ENCODE data around the gene MYO7B.

The MYO7B gene

DNA sequence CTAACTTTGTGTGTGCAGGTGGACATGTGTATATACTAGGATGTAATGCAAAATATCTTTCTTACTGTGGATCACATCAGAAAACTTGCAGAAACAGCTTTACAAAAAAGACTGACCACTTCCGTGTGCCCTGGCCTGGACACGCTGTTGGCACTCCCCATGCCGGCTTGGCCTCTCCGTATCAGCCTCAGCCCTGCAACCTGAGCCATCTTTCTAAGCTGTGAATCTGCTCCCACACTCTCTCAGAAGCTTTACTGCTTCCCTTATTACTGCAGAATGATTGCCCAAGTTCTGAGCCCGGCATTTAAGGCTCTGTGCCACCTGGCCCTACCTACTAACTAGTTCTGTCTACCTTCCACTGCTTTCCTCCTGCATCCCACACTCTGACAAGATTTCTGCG is 37.8 kb downstream of the MYO7B start:
- DNase-seq (ENCODE audit: low read depth in 2 of 2) = no peak

DNA sequence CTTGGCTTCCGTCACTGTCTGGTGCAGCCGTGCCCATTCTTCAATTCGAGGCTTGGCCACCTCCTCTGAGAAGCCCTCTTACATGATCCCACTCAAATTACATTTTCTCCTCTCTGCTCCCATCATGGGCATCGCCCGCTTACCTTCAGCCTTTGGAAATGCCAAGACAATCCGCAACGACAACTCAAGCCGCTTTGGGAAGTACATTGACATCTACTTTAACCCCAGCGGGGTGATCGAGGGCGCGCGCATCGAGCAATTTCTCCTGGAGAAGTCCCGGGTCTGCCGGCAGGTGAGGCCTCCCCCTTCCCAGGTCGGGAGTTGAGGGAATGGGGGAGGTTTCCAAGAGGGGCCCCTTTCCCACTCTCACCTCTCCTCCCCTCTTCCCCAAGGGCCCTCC is 38.3 kb downstream of the MYO7B start:
- no peak for DNase-seq (ENCODE audit: low read depth in 2 of 2)

DNA sequence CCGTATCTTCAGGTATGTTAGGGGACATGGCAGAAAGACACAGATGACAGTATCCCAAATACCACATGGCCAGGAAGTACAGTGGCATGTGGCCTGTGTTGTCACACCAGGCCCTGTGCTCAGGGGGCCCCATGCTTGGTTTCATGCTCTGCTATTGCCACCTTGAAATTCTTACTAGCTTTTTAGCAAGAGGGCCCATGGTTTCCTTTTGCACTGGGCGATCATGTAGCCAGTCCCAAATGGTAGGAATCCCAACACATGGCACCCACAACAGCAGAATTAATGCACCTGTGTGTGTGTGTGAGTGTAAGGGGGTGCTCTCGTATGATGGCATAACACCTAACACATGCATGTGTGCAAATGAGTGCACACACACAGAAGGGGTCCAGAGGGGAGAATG is 39.2 kb downstream of the MYO7B start:
- no peak for DNase-seq (ENCODE audit: low read depth in 2 of 2)

DNA sequence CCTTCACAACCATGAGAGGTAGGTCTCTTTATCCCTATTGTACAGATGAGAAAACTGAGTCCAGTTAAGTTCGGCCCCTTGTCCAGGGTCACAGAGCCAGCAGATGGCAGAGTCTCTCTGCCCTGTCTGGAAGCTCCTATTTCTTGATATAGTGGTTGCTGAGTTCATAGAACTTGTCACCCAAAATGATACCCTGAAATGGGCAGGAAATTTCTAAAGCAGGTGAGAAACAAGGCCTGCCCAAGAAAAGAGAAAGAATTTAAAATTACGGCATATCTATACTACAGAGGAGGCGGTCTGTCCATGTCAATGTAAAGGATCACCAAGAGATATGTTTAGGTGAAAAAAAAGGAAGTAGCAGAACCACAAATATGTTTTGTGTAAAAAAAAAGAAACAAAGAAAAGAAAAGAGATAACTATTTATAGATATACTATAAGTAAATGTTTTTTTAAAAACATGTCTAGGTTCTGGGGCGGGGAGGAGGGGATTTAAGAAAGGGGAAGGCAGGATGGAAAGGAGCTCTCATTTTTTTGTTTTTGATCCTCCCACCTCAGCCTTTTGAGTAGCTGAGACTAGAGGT is 39.8 kb downstream of the MYO7B start:
- no peak for DNase-seq (ENCODE audit: low read depth in 2 of 2)

DNA sequence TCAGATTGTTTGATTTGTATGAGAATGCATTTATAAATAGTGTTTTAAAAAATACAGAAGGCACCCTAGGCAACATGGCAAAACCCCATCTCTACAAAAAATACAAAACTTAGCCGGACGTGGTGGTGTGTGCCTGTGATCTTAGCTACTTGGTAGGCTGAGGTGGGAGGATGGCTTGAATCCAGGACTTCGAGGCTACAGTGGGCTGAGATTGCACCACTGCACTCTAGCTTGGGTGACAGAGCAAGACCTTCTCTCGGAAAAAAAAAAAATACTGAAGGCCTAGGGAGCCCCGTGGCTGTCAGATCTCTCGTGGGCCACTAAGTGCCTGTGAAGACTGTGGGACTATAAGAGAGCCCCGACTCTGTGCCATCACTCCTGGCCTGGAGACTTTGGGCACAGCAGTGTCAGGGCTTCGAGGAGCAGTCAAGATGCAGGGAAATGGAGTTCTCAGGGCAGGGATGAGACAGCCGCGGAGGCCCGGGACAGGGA is 40.5 kb downstream of the MYO7B start:
- DNase-seq (ENCODE audit: low read depth in 2 of 2) = no peak

DNA sequence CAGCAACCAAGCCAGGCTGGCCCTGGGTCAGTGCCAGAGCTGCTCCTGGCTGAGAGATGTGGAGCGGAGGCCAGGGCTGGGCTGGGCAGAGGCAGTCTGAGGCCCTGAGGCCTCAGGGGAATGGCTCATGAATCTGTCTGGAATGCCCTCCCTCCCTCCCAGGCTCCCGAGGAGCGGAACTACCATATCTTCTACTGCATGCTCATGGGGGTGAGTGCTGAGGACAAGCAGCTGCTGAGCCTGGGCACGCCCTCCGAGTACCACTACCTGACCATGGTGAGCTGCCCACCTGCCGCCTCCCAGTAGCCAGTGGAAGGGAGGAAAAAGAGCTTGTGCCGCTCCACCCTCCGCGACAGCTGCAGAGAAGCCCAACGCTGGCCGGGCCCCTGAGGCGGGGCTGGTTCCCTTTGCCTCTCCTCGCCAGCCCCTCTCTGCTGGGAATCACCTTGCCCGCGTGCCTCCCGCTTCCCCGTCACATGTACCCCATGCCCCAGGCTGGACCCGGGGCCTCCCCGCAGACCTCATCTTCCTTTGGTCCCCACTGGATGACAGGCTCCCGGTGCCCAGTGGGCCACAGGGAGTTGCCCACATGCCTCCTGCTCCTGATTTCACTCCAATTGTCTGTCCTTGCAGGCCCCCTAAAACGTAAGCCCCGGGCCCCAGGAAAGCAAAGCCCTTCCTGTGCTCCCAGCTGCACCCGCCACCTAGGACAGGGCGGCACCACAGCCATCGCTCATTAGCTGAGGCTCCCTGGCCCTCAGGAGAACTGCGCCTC is 41.1 kb downstream of the MYO7B start:
- no peak for DNase-seq (ENCODE audit: low read depth in 2 of 2)

DNA sequence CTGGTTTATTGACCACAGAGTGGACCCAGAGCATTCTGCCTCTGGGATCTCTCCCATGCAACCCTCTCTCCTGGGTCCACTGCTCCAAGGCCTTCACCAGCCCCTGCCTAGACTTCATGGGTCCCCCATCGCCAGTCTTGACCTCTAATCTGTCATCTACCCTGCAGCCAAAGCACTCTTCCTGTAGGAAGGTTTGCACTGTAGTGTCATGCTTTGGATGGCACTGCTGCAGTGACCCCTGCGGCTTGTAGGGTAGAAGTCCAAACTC is 41.7 kb downstream of the MYO7B start:
- DNase-seq (ENCODE audit: low read depth in 2 of 2) = no peak

DNA sequence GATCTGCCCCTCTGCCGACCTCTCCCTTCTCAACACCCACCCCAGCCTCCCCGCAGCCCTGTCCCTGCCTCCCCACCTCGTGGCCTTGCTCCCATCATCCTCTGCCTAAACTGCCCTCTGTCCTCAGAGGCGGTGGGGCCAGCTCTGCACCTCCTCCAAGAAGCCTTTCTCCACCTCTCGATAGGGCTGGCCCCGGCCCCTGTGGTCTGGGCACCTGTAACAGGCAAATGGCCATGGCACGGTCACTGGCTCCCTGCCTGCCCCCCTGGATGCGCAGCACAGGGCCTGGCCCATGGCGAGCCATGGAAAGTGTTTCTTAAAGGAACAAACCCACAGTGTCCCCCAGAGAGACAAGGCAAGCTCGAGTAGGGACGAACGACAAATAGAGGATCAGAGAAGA is 42.0 kb downstream of the MYO7B start:
- DNase-seq (ENCODE audit: low read depth in 2 of 2) = no peak

DNA sequence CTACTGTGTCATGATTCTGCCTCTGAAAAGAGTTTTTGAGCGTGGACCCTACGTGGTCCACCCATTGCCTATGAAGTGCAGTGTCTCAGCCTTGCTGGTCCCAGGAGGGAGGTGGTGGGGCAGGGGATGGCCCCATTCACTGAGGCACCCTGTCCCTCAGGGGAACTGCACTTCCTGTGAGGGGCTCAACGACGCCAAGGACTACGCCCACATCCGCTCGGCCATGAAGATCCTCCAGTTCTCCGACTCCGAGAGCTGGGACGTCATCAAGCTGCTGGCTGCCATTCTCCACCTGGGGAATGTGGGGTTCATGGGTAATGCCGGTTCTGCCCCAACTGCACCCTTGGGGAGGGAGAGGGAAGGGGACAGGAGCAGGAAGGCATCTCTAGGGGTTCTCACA is 42.5 kb downstream of the MYO7B start:
- no peak for DNase-seq (ENCODE audit: low read depth in 2 of 2)

DNA sequence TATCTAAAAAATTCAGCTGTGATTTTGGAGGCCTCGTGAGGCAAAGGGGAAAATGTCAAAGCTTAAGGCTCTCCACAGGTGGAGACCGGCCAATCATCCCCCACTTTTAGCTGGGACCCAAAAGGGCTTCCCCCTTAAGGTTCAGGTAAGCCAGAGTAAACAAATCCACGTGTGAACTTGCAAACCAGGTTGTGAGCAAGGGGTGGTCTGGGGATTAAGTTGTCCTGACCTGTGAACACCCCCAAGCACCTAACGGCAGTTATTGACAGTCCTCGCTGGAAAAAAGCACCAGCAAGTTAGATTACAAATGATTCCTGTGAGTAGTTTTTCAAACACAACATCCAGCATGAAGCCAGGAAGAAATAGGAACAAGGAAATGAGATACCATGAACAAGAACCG is 42.9 kb downstream of the MYO7B start:
- DNase-seq (ENCODE audit: low read depth in 2 of 2) = no peak

DNA sequence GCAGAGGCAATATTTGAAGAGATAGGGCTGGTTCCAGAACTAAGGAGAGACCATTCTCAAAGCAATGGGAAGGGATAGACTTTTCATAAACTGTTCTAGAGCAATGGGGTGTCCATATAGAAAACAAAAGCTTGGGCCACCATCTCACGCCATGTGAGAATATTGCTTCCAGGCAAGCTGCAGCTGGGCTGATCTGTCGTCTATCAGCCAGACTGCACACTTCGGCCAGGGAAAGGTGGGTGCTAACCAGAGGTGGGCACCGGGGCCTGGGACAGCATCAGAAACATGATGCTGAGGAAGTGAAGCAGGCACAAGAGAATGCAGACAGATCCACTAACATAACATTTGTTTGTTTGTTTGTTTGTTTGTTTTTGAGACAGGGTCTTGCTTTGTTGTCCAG is 43.7 kb downstream of the MYO7B start:
- DNase-seq (ENCODE audit: low read depth in 2 of 2) = no peak

DNA sequence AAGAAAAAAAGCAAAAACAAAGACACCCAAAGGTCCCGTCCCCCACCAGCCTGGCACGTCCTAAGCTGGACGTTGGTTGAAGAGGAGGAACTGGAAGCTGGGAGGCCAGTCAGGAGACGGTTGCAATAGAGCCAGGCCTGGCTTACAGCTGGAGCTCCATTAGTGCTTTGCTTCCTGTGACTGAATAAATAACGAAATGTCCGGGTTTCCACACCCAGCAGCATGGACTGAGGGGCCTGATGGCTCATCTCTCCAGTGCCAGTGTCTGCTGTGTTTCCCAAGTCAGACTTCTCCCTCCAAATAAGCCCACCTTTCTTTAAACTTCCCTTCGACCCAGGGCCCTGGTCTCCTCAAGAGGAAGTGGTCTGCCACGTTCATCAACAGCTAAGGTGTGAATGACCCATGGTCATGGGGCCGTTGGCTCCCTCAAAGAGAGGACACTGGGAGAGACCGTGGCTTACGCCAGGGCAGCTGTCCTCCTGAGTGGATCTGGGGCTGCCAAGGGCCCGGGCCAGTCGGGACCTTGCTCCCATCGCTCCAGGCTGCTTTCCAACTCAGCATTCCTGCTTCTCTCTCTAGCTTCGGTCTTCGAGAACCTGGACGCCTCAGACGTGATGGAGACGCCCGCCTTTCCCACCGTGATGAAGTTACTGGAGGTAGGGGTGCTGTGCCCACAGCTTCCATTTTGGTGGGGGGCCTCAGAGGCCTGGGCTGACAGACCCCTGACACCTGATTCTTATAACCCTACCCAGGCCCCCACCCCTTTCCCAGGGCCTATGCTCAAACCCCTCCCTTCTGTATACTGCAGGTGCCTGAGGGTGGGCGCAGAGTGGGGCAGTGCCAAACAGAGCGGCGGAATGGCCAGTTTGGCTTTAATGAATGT is 44.9 kb downstream of the MYO7B start:
- DNase-seq (ENCODE audit: low read depth in 2 of 2) = no peak

DNA sequence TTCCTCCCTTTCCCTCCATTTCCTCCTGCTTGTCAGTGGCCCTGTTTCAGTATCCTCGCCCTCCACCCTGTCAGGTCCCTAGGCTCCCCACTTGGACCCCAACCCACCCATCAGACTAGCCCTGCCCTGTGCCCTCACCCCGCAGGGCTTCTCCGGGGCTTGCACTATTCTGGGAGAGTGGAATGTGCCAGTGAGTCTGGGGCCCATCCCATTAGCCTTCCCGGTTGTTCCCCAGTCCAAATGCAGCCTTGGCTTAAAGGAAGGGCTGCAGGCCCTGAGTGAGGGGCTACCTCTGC is 45.5 kb downstream of the MYO7B start:
- no peak for DNase-seq (ENCODE audit: low read depth in 2 of 2)

DNA sequence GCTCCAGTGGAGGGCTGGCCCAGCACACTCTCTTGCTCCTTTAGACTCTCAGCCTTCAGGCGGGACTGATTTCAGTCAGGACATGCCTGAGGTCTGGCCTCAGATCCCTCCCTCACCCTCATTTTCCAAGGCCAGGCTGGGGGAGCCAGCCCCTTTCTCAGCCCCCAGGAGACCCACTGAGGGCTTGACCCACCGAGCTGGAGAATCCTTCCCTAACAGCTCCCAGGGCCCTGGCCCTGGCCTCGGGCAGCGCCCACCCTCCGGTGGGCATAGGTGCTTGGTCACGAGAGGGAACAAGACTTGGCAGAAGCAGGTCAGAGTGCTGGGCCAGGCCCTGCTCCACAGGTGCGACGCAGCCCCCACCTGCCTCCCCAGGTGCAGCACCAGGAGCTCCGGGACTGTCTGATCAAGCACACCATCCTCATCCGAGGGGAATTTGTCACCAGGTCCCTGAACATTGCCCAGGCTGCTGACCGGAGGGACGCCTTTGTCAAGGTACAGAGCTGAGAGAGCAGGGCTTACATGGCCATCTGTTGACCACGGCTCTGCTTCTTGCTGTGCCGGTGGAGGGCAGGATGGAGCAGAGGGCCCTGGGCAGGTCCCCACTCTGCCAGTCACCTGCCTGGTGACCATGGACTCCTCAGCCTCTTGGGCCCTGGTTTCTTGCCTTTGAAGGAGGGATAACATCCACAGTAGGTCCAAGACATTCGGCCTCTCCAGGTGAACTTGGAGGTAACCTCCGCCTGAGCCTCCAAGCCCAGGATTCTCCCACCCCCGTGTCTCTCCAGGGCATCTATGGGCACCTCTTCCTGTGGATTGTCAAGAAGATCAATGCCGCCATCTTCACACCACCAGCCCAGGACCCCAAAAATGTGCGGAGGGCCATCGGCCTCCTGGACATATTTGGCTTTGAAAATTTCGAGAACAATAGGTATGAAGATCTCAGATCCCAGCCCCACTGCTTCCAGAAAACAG is 46.3 kb downstream of the MYO7B start:
- no peak for DNase-seq (ENCODE audit: low read depth in 2 of 2)

DNA sequence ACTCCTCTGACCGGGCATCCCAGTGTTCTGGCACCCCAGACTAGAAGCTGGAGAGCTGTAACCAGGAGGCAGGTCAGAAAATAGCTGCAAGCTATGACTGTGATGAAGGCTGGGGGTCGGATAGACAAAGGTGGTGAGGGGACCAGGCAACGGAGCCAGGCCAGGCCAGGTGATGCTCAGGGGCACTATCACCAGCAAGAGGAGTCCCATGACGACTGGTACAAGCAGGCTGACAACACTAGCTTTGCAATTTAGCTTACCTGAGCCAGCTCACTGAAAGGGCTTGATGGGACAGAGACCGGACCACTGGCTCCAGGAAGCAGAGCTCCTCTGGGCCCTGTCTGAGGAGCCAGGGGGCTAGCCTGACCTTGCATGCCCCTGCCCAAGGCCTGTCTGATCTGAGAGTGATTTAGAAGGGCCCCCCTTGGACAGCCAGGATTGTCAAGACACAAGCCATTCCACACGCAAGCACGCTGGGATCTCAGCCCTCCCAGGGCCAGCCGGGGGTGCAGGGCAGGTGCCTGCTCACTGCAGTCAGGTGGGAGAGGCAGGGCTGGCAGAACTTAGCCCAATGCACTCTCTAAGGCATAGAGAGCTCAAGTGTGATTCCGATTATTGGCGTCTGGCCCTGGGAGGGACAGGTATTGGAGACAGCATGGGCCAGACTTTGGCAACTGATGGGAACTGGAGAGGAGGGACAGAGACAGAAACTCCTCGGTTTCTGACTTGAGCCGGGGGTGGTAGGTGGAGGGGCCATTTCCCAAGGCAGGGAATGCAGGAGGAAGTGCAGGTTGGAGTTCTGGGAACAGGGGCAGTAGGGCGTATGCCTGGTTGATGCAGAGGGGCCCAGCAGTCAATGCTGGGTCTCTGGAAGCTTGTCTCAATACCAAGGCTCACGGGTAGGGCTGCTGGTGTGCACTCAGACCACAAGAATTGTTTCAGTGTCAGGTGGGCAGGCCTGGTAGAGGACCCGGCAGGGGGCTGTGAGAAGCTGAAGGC is 47.7 kb downstream of the MYO7B start:
- DNase-seq (ENCODE audit: low read depth in 2 of 2) = no peak

DNA sequence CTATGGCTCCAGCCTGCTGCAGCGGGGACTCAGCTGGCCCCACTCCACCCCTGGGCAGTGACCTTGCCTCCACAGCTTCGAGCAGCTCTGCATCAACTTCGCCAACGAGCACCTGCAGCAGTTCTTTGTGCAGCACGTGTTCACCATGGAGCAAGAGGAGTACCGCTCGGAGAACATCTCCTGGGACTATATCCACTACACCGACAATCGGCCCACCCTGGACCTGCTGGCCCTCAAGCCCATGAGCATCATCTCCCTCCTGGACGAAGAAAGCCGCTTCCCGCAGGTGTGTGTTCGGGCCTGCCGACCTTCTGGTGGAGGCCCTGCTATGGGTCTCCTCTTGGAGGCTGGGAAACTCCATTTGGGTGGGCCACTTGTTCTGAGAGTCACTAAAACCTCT is 48.6 kb downstream of the MYO7B start:
- DNase-seq (ENCODE audit: low read depth in 2 of 2) = no peak

DNA sequence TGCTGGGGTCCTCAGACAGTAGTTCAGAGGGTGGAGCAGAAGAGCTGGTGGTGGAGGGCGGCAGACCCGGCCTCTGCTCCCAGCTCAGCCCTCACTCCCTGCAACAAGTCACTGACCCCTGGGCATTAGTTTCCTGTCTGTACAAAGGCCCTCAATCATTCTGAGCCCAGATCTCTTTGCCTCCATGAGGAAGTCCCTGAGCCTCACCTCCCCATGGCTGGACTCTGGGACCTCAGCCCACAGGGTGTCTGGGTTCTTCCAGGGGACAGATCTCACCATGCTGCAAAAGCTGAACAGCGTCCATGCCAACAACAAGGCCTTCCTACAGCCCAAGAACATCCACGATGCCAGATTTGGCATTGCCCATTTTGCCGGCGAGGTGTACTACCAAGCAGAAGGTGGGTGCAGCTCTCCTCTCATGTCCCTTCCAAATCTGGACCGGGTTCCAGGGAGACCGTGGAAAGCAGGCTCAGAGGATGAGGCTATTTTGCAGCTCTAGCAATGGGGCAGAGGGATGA is 49.1 kb downstream of the MYO7B start:
- DNase-seq (ENCODE audit: low read depth in 2 of 2) = no peak

DNA sequence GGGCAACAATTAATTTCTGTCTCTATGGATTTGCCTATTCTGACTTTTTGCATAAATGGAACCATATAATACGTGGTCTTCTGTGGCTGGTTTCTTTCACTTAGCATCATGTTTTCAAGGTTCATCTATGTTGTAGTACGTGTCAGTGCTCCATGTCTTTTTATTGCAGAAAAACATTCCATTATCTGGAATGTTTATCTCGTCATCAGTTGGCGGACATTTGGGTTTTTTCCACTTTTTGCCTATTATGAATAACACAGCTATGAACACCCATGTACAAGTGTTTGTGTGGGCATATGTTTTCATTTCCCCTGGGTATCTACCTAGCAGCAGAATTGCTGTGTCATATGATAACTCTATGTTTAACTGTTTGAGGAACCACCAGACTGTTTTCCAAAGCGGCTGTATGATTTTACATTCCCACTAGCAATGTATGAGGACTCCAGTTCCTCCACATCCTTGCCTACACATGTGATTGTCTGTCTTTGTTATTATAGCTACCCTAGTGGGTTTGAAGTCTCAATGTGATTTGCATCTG is 49.9 kb downstream of the MYO7B start:
- no peak for DNase-seq (ENCODE audit: low read depth in 2 of 2)

DNA sequence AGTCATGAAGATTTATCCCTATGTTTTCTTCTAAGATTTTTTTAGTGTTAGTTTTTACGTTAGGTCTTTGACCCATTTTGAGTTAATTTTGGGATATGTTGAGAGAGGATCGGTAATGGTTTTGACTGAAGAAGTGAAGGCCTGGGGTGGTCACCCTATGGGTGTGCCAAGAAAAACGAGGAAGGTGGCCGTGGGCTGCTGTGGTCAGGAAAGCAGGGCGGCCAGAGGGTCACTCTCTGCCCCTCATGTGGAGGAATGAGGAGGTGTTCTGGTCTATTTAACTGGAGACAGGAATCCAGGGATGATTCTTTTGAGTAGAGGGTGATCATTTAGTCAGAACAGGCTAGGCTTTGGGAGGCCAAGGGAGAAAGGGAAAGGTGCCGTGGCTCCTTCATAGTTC is 50.7 kb downstream of the MYO7B start:
- DNase-seq (ENCODE audit: low read depth in 2 of 2) = no peak

DNA sequence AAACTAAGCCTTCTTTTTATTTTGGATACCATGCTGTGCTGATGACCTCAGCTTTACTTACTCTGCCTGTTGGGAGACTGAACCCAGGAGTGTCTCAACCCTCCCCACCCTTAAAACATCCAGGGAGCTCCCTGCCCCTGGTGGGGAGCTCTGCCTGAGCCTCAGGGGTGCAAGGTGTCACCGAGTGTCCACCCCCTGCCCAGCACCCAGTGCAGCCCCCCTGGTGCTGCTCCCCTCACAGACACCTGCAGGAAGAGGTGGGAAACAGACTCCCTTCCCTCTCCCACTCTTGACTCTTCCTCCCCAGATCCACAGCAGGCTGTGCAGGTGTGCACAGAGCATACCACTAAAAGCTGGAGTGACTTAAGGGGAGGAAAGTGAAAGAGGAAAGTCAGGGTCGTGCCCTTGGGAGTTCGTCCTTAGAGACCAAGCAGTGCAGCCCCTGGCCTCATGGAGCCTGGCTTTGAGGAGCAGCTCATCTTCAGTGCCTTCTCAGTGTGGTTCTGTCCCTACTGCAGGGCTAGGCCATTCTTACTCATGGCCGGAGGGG is 51.3 kb downstream of the MYO7B start:
- no peak for DNase-seq (ENCODE audit: low read depth in 2 of 2)
